ENCODE data around the gene P4HA1.

P4HA1 gene

GRCh38 chr10:72981028-72981881, 115.4 kb downstream of the P4HA1 start:
- DNase-seq (ENCODE audit: low read depth, low spot score): no peak

- DNase-seq (ENCODE audit: low read depth, low spot score): no peak
Measured at GRCh38 chr10:72980348-72980747, 116.3 kb downstream of the P4HA1 start.

GRCh38 chr10:72979709-72980108, 117.0 kb downstream of the P4HA1 start:
- no peak for DNase-seq (ENCODE audit: low read depth, low spot score)

- no peak for DNase-seq (ENCODE audit: low read depth, low spot score)
Measured at GRCh38 chr10:72976886-72977285, 119.8 kb downstream of the P4HA1 start.
